IPS-18a (cell line): Measurements from ENCODE around the gene TPSG1.

Experiments
- H3K27ac ChIP-seq: one replicate; pipeline ENCODE4 v1.5.1; 2013; ENCODE audit warnings: low read length
- H3K27me3 ChIP-seq: one replicate; pipeline ENCODE4 v1.6.1; 2013; ENCODE audit warnings: mild to moderate bottlenecking, low read length; ENCODE audit not compliant: control insufficient read depth, insufficient read depth
- H3K36me3 ChIP-seq: one replicate; pipeline ENCODE4 v1.6.1; 2013; ENCODE audit warnings: low read depth, low read length; ENCODE audit not compliant: control insufficient read depth
- H3K4me1 ChIP-seq: one replicate; pipeline ENCODE4 v1.6.1; 2013; ENCODE audit warnings: low read depth, low read length; ENCODE audit not compliant: control insufficient read depth
- H3K4me3 ChIP-seq: one replicate; pipeline ENCODE4 v1.5.1; 2013; ENCODE audit warnings: low read length
- H3K9ac ChIP-seq: one replicate; pipeline ENCODE4 v1.6.1; 2013; ENCODE audit warnings: mild to moderate bottlenecking, low read length, moderate library complexity
- H3K9me3 ChIP-seq: one replicate; pipeline ENCODE4 v1.6.1; 2013; ENCODE audit warnings: low read depth, low read length; ENCODE audit not compliant: control insufficient read depth

The TPSG1 gene

DNA sequence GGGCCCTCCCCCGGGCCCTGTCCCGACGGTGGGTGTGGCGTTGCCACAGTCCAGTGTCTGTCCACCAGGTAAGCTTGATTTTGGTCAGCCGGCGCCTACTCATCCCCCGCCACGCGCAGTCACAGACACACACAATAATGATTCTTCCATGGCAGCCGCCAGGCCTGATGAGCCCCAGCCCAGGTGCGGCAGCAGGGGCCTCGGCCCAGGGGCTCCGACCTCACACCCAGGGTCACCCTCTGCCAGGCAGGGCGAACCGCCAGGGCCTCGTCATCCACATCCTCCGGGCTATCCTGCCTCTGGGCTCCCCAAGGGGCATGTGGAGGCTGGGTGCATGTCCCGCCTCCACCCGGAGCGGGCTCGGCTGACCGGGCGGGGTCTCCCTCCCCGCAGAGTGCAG is 7.5 kb downstream of the TPSG1 start:
- Histone ChIP-seq H3K9ac (no peak overlapping the region), H3K27ac (no peak overlapping the region), H3K36me3 (peaks cover 11% of the 10 kb centered on the region), H3K27me3 (no peaks in the 10 kb centered on the region), H3K4me3 (no peak overlapping the region), H3K9me3 (no peaks in the 10 kb centered on the region), H3K4me1 (no peaks in the 10 kb centered on the region)

DNA sequence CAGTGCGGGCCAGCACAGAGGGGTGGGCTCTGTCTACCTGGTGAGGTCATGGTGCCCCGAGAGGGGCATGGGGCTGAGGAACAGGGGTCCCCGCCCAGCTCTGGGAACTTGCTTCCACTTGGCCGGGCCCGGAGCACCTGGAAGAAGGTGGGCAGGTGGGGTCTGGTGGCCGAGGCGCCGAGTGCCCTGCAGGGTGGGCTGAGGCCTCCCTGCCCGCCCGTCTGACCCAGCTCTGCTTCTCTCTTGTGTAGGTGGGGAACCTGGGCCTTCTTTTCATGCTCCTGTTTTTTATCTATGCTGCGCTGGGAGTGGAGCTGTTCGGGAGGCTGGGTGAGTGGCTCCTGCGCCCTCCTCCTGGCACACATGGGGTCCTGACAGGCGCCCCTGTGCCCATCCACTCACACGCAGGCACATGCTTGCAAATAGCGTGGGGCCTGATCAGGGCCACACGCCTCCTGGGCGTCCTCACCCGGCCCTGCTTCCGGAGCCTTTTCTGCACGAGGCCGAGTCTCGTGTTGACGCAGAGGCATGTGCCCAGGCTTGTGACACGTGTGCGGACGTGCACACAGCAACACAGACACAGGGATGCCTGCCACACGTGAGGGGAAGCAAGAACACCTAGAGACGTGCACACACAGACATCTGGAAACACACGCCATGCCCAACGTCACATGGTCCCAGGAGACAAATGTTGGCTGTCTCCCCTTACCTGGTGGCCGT is 8.2 kb downstream of the TPSG1 start:
- H3K9me3 ChIP-seq: no peaks in the 10 kb centered on the region
- peaks cover 11% of the 10 kb centered on the region for H3K36me3 ChIP-seq
- H3K27me3 ChIP-seq: no peaks in the 10 kb centered on the region
- H3K4me1 ChIP-seq: no peaks in the 10 kb centered on the region
- no peak overlapping the region for H3K9ac ChIP-seq
- H3K4me3 ChIP-seq: no peak overlapping the region
- H3K27ac ChIP-seq: no peak overlapping the region

DNA sequence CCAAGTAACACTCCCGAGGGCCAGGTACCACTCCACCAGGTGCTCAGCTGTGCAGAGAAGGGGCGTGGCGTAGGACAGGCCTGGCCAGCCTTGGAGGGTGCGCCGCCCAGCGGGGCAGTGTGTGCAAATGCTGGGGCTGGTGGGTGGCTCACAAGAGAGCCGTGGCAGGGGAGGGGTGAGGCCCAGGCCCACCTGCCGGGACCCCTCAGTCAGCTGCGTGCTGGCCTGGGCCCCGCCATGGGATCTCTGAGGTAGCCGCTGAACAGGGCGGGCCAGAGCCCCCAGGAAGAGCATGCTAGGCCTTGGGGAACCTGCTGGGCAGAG is 8.8 kb downstream of the TPSG1 start:
- Histone ChIP-seq H3K4me1 (no peaks in the 10 kb centered on the region), H3K27ac (no peak overlapping the region), H3K4me3 (no peak overlapping the region), H3K36me3 (peaks cover 15% of the 10 kb centered on the region), H3K9me3 (no peaks in the 10 kb centered on the region), H3K27me3 (no peaks in the 10 kb centered on the region), H3K9ac (no peak overlapping the region)

DNA sequence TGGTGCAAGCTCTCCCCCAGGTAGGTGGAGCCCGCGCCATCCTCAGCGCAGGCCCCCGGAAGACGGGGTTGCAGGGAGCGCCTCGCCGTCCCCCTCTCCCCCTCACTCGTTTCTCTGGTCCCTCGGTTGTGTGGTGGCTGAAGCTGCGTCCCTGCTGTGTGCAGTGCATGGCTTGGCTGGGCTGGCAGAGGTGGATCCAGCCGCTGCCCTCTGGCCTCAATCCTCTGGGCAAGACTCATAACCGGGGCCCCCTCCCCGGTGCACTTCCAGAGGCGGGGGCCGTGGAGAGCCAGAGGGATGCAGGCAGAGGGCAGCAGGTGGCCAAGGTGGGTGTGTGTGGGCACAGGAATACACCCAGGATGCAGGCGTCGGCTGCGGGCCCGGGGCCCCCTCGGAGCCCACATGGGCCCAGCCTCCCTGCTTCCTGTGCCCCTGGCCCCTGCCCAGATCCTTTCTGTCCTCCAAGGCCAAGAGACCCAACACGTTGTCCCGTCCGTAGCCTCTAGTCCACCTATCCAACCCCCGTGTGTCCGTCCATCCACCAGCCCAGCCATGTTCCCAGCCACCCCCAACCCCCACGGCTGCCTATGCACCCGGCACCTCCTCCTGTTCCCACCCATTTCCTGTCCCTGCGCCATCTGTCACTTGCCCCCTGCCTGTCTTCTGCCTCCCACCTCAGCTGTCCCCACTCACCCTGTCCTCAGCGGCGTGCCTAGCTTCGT is 9.3 kb downstream of the TPSG1 start:
- H3K9me3 ChIP-seq: no peaks in the 10 kb centered on the region
- H3K36me3 ChIP-seq: peaks cover 15% of the 10 kb centered on the region
- no peaks in the 10 kb centered on the region for H3K4me1 ChIP-seq
- H3K9ac ChIP-seq: no peak overlapping the region
- H3K4me3 ChIP-seq: no peak overlapping the region
- no peaks in the 10 kb centered on the region for H3K27me3 ChIP-seq
- H3K27ac ChIP-seq: no peak overlapping the region

DNA sequence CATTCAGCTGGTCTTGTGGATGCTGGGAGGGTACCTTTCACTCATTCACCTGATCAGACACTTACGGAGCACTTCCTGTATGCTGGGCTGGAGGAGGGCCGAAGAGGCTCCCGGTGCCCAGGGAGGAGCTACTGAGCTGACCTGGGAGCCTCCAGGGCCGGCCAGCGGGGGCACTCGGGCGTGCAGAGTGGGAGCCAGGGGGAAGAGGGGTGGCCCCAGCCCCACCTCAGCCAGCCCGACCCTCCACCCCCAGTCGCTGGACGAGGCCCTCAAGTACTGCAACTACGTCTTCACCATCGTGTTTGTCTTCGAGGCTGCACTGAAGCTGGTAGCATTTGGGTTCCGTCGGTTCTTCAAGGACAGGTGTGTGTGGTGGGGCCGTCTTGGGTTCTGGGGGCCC is 10.3 kb downstream of the TPSG1 start:
- Histone ChIP-seq H3K4me3 (no peak overlapping the region), H3K9me3 (no peaks in the 10 kb centered on the region), H3K9ac (no peak overlapping the region), H3K4me1 (no peaks in the 10 kb centered on the region), H3K27me3 (no peaks in the 10 kb centered on the region), H3K27ac (no peak overlapping the region), H3K36me3 (peaks cover 15% of the 10 kb centered on the region)

DNA sequence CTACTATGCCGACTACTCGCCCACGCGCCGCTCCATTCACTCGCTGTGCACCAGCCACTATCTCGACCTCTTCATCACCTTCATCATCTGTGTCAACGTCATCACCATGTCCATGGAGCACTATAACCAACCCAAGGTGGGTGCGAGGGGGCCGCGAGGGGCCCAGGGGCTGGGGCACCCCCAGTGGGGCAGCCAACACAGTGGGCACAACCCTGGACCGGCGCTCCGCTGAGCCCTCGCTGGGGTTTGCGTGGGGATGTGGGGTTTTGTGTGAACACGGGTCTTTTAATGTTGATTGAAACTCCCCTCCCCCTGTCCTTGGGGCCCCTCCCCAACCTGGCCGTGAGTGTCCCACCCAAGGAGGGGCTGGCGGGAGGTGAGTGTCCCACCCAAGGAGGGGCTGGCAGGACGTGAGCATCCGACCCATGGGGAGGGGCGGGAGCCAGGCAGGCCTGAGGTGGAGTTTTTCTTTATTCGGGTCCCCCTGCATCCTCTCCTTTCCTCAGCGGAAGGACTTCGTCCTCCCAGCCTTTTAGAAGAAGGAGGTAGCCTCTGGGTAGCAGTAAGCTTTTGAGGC is 11.2 kb downstream of the TPSG1 start:
- no peak overlapping the region for H3K27ac ChIP-seq
- H3K4me1 ChIP-seq: no peaks in the 10 kb centered on the region

DNA sequence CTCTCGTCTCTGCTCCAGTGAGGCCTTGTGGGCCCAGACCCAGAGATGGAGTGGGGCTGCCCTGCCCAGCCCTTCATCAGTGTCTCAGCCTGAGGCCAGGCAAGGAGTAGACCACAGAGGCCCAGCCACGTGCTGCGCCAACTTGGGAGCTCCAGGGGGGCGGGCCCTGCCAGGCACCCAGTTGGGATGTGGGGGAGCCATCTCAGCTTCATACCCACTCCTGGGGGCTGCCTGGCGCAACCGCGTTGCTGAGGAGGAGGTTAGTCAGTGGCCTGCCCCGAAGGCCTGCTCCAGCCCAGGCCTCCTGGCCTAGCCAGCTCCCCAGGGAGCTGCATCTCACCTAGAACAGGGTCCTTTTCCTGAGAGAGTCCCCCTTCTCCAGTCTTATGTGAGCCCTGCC is 11.8 kb downstream of the TPSG1 start:
- Histone ChIP-seq H3K9ac (no peak overlapping the region), H3K9me3 (no peaks in the 10 kb centered on the region), H3K36me3 (peaks cover 14% of the 10 kb centered on the region), H3K27ac (no peak overlapping the region), H3K4me3 (no peak overlapping the region), H3K27me3 (no peaks in the 10 kb centered on the region), H3K4me1 (no peaks in the 10 kb centered on the region)

More for the DNA sequence above, 11.2 kb downstream of the TPSG1 start:
- no peaks in the 10 kb centered on the region for H3K27me3 ChIP-seq
- H3K36me3 ChIP-seq: peaks cover 12% of the 10 kb centered on the region
- H3K4me3 ChIP-seq: no peak overlapping the region
- H3K9me3 ChIP-seq: no peaks in the 10 kb centered on the region
- H3K9ac ChIP-seq: no peak overlapping the region

DNA sequence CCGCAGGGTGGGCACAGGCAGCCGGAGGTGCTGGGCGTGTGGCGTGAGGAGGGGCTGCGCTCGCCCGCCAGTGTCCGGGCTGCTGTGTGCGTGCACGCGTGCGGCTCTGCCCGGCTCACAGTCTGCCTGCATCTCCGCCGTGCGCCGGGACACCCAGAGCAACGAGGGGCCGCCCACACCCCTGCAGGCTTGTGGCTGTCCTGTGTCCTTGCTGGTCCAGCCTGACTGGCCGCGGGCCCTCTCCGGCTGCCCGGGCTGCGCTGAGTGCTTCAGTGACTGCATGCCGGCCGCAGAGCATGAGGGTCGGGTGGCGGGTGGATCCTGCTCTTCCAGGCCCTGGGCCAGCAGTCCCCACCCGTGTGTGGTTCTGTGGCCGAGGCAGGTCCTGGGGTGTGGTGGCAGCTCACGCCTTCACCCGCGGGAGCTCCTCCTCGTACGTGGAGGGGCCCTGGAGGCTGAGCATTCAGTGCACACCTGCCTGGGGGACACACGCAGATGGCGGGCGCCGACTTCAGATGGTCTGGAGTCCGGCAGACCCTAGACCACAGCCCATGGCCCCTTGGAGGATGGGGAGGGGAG is 12.4 kb downstream of the TPSG1 start:
- no peak overlapping the region for H3K27ac ChIP-seq
- H3K4me3 ChIP-seq: no peak overlapping the region
- no peak overlapping the region for H3K9ac ChIP-seq
- no peaks in the 10 kb centered on the region for H3K9me3 ChIP-seq
- H3K4me1 ChIP-seq: no peaks in the 10 kb centered on the region
- H3K27me3 ChIP-seq: no peaks in the 10 kb centered on the region
- peaks cover 15% of the 10 kb centered on the region for H3K36me3 ChIP-seq

DNA sequence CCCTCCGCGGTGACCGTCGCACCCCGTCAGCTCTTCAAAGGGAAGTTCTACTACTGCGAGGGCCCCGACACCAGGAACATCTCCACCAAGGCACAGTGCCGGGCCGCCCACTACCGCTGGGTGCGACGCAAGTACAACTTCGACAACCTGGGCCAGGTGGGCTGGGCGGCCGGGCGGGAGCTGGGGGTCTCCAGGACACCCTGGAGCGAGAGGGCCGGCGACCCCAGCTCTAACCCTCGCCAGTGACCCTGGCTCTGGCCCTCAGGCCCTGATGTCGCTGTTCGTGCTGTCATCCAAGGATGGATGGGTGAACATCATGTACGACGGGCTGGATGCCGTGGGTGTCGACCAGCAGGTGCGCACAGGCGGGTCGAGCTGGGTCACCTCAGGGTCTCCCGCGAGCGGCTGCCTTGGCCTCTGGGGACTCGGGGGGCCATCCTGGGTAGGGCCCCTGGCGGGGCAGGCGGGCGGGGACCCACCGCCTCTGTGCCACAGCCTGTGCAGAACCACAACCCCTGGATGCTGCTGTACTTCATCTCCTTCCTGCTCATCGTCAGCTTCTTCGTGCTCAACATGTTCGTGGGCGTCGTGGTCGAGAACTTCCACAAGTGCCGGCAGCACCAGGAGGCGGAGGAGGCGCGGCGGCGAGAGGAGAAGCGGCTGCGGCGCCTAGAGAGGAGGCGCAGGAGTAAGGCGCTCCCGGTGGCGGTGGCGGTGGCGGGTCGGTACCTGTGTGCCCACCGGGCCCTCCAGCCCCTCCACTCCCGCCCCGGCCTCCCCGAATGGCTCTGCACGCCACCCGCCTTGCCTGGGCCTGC is 13.4 kb downstream of the TPSG1 start:
- no peaks in the 10 kb centered on the region for H3K27me3 ChIP-seq
- no peaks in the 10 kb centered on the region for H3K4me1 ChIP-seq
- no peaks in the 10 kb centered on the region for H3K9me3 ChIP-seq
- no peak overlapping the region for H3K9ac ChIP-seq
- no peak overlapping the region for H3K4me3 ChIP-seq
- H3K36me3 ChIP-seq: peaks cover 11% of the 10 kb centered on the region
- H3K27ac ChIP-seq: no peak overlapping the region

DNA sequence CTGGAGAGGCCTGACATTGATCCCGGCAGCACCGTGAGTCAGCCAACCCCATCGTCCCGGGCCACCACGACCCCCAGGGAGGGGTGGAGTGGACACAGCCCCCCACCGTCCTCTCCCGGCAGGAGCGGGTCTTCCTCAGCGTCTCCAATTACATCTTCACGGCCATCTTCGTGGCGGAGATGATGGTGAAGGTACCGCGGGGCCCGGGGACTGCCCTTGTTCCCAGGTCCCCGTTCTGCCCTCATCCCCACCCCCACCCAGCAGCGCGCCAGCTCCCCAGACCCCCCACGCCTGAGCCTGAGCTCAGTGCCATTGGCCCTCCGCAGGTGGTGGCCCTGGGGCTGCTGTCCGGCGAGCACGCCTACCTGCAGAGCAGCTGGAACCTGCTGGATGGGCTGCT is 14.6 kb downstream of the TPSG1 start:
- no peak overlapping the region for H3K9ac ChIP-seq
- H3K27me3 ChIP-seq: no peaks in the 10 kb centered on the region
- H3K9me3 ChIP-seq: no peaks in the 10 kb centered on the region
- no peaks in the 10 kb centered on the region for H3K4me1 ChIP-seq
- H3K36me3 ChIP-seq: peaks cover 10% of the 10 kb centered on the region
- H3K4me3 ChIP-seq: no peak overlapping the region
- H3K27ac ChIP-seq: no peak overlapping the region

DNA sequence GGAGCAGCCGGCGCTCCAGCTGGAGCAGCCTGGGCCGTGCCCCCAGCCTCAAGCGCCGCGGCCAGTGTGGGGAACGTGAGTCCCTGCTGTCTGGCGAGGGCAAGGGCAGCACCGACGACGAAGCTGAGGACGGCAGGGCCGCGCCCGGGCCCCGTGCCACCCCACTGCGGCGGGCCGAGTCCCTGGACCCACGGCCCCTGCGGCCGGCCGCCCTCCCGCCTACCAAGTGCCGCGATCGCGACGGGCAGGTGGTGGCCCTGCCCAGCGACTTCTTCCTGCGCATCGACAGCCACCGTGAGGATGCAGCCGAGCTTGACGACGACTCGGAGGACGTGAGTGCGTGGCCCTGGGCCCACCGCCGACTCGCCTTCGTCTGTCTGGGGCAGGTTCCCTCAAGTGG is 16.0 kb downstream of the TPSG1 start:
- no peaks in the 10 kb centered on the region for H3K4me1 ChIP-seq
- H3K9ac ChIP-seq: no peak overlapping the region
- H3K27me3 ChIP-seq: no peaks in the 10 kb centered on the region

More for the DNA sequence above, 16.0 kb downstream of the TPSG1 start:
- Histone ChIP-seq H3K4me3 (no peak overlapping the region), H3K9me3 (no peaks in the 10 kb centered on the region), H3K36me3 (peaks cover 7% of the 10 kb centered on the region), H3K27ac (no peak overlapping the region)
